Suprapubic skin (tissue), 4 donors: ENCODE results near the gene UBD. TPM values are rescaled to one million over a fixed set of nuclear protein-coding genes. Genes with fewer than 3 reads are reported as not detected.
A peak's percentile ranks its signal among the peaks of the same experiment; 100 is the strongest.

ENCODE experiments used
- DNase-seq, 2 donors: peaks; one replicate each; pipeline ENCODE4 v3.0.0-alpha.2; 2019; ENCODE audit warnings: low spot score in 2 of 2
- H3K27ac ChIP-seq: fragments of 200-600 bp; sonication (generic); one replicate; pipeline ENCODE4 v1.5.1; 2019
- H3K27me3 ChIP-seq: fragments of 200-600 bp; sonication (generic); one replicate; pipeline ENCODE4 v1.5.1; 2019
- H3K36me3 ChIP-seq: fragments of 200-600 bp; sonication (generic); one replicate; pipeline ENCODE4 v1.5.1; 2019
- H3K4me1 ChIP-seq: fragments of 200-600 bp; sonication (generic); one replicate; pipeline ENCODE4 v1.5.1; 2019
- H3K4me3 ChIP-seq: fragments of 200-600 bp; sonication (generic); one replicate; pipeline ENCODE4 v1.5.1; 2019; ENCODE audit warnings: mild to moderate bottlenecking
- H3K9me3 ChIP-seq: fragments of 200-600 bp; sonication (generic); one replicate; pipeline ENCODE4 v1.5.1; 2019
- CTCF ChIP-seq, 2 donors: fragments of 200-600 bp in 1 of 2; fragments of 450-650 bp in 1 of 2; sonication (generic) in 1 of 2; IDR thresholded peaks; one replicate each; pipeline ENCODE4 v1.5.1; 2016 to 2019; ENCODE audit warnings: antibody characterized with exemption in 2 of 2, mild to moderate bottlenecking in 1 of 2, moderate library complexity in 1 of 2
- EP300 ChIP-seq: sonication (generic); formaldehyde crosslinking; IDR thresholded peaks from one replicate; pipeline ENCODE4 v1.6.1; 2017; ENCODE audit warnings: antibody characterized with exemption
- POLR2A ChIP-seq, 2 donors: fragments of 450-650 bp; IDR thresholded peaks; one replicate each; pipeline ENCODE4 v1.6.1; 2017; ENCODE audit warnings: antibody characterized with exemption in 2 of 2, mild to moderate bottlenecking in 2 of 2, moderate library complexity in 2 of 2
- POLR2AphosphoS5 ChIP-seq, 3 donors: sonication (generic); formaldehyde crosslinking; IDR thresholded peaks; one replicate each; pipeline ENCODE4 v1.6.1; 2017; ENCODE audit warnings: antibody characterized with exemption in 3 of 3
- whole genome bisulfite sequencing: methylation state at CpG from one replicate; pipeline ENCODE4 v1.1.5; 2018; 5-methylcytosine and 5-hydroxymethylcytosine counted together
- total RNA-seq, 4 donors: library from RNA; depleted of rRNA; stranded (reverse); fragments of >200 nt; gene quantifications; one replicate each; pipeline ENCODE4 v1.1.0, GENCODE V29; 2016

UBD gene
- total RNA-seq, 4 donors from 2014 or later: not detected

DNA sequence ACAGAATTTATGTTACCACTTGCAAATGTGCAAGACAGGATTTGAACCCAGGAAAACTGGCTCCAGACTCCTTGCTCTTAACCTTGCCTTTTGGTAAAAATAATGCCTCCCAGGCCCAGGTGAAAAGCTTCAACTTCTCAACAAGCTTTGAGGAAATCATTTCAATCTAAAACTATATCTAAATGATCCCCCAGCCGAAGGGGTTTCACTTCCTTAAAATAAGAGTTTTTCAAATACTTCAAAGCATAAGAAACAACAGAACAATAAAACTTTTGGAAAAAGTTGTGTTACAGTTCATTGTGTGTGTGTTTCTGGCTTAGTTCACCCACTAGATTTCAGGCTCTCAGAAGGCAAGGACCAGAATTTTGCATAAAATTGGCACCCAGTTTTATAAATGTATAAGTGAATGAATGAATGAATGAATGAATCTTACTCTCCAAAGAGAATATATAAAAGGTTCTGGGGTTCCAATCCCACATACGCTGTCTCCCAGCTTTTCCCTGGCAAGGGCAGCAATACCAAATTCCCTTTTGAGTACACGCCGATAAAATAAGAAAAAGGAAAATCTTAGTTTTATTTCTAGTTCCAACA, 30.8 kb upstream of the UBD start:
- Histone ChIP-seq H3K4me1 (no peaks in the 10 kb centered on the region), H3K9me3 (no peaks in the 10 kb centered on the region), H3K27ac (no peak overlapping the region), H3K4me3 (no peak overlapping the region), H3K27me3 (peaks cover 10% of the 10 kb centered on the region), H3K36me3 (no peaks in the 10 kb centered on the region)
- 68% methylated on average over 4 of the region's 4 CpGs for WGBS
- TF ChIP-seq POLR2A (IDR thresholded peaks at IDR 0.05) (no peak), CTCF (IDR thresholded peaks at IDR 0.05) (no peak), EP300 (no peak), POLR2AphosphoS5 (IDR thresholded peaks at IDR 0.05) (no peak)
- no peak for DNase-seq

GRCh38 chr6:29589423-29590048, 30.0 kb upstream of the UBD start:
- Histone ChIP-seq H3K4me3 (no peak overlapping the region), H3K27me3 (peaks cover 10% of the 10 kb centered on the region), H3K27ac (no peak overlapping the region), H3K4me1 (no peaks in the 10 kb centered on the region), H3K9me3 (no peaks in the 10 kb centered on the region), H3K36me3 (no peaks in the 10 kb centered on the region)
- WGBS: 6% methylated on average over 3 of the region's 3 CpGs
- DNase-seq: no peak
- TF ChIP-seq CTCF (IDR thresholded peaks at IDR 0.05) (peak; percentile 87), EP300 (no peak)

GRCh38 chr6:29584821-29585220, 25.3 kb upstream of the UBD start, which contains the start of gene OR2H2:
TSS of gene OR2H2 (plus strand) at chr6:29585121. CDS start at chr6:29587945, 2,824 bp downstream.
- H3K4me1 ChIP-seq: no peaks in the 10 kb centered on the region
- no peak within 1 kb of the TSS for H3K4me3 ChIP-seq
- no peak for DNase-seq
- no peaks in the 10 kb centered on the region for H3K36me3 ChIP-seq
- TF ChIP-seq POLR2A (IDR thresholded peaks at IDR 0.05): no peak
- TF ChIP-seq CTCF (IDR thresholded peaks at IDR 0.05): no peak
- no peak for TF ChIP-seq EP300
- no peak within 1 kb of the TSS for H3K27ac ChIP-seq
- peaks cover 13% of the 10 kb centered on the region for H3K27me3 ChIP-seq
- H3K9me3 ChIP-seq: no peaks in the 10 kb centered on the region

DNA sequence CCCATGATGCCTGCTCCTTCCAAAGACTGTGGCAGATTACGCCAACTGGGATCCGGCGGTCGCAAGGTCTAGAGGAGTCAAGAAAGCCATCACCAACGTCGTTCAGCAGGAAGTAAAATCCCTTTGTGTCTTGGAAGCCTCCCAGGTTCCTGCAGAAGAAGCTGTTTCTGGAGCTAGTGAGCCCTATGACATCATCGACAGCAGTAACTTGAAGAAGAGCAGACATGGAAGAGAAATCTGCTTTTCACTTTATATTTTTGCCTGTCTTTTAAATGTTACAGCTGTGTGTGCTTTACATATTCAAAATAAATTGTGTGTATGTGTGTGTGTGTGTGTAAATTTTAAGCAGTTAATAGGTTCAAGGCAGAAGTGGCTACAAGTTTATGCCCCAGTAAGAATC, 18.0 kb upstream of the UBD start:
- WGBS: 74% methylated on average over 7 of the region's 7 CpGs
- peaks cover 17% of the 10 kb centered on the region for H3K27me3 ChIP-seq
- TF ChIP-seq EP300: no peak
- TF ChIP-seq POLR2AphosphoS5 (IDR thresholded peaks at IDR 0.05): no peak
- TF ChIP-seq POLR2A (IDR thresholded peaks at IDR 0.05): no peak
- TF ChIP-seq CTCF (IDR thresholded peaks at IDR 0.05): no peak
- no peaks in the 10 kb centered on the region for H3K9me3 ChIP-seq
- no peak for DNase-seq
- no peaks in the 10 kb centered on the region for H3K4me1 ChIP-seq
- H3K27ac ChIP-seq: no peak overlapping the region
- no peak overlapping the region for H3K4me3 ChIP-seq
- no peaks in the 10 kb centered on the region for H3K36me3 ChIP-seq

DNA sequence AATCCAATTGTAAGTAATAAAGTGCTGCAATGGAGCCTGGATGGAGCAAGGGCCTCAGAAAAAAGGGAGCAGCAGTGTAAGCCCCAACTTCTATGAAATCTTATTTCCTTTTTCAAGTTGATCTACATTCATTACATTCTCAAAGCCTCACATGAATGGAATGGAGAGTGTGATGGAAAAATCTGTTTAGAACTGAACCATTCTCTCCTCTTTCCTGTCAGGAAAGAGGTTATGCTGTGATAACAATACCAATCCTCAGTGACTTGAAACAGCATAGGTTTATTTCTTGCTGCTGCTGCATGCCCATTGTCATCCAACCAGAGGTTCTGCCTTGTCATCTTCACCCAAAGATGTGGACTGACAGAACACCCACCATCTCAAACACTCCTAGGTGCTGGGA, 16.5 kb upstream of the UBD start:
- Histone ChIP-seq H3K27ac (no peak overlapping the region), H3K9me3 (no peaks in the 10 kb centered on the region), H3K36me3 (no peaks in the 10 kb centered on the region), H3K4me3 (no peak overlapping the region), H3K27me3 (peaks cover 16% of the 10 kb centered on the region), H3K4me1 (no peaks in the 10 kb centered on the region)
- TF ChIP-seq EP300: no peak
- no peak for TF ChIP-seq POLR2AphosphoS5 (IDR thresholded peaks at IDR 0.05)
- TF ChIP-seq CTCF (IDR thresholded peaks at IDR 0.05): no peak
- TF ChIP-seq POLR2A (IDR thresholded peaks at IDR 0.05): no peak
- no peak for DNase-seq
